HG02870 (cell line): ENCODE data around the gene HAUS3.
"Not testable (repeated sequence)": the region's sequence is repeated elsewhere in the genome, so short reads cannot be mapped to it uniquely, and the experiment has no call there.

Source experiments
- ATAC-seq: cut with Tn5 transposase; IDR thresholded peaks from one replicate; pipeline ENCODE4 v1.9.1; 2021; ENCODE audit warnings: mild to moderate bottlenecking, moderate library complexity; ENCODE audit not compliant: unreplicated experiment

The HAUS3 gene

GRCh38 chr4:2275546-2276251 is 33.8 kb upstream of the HAUS3 start:
- ATAC-seq = no peak

- ATAC-seq = not testable (repeated sequence)
These were observed 33.1 kb upstream of the HAUS3 start for GRCh38 chr4:2275044-2275397.

GRCh38 chr4:2274320-2275043 is 32.6 kb upstream of the HAUS3 start:
- no peak for ATAC-seq

DNA sequence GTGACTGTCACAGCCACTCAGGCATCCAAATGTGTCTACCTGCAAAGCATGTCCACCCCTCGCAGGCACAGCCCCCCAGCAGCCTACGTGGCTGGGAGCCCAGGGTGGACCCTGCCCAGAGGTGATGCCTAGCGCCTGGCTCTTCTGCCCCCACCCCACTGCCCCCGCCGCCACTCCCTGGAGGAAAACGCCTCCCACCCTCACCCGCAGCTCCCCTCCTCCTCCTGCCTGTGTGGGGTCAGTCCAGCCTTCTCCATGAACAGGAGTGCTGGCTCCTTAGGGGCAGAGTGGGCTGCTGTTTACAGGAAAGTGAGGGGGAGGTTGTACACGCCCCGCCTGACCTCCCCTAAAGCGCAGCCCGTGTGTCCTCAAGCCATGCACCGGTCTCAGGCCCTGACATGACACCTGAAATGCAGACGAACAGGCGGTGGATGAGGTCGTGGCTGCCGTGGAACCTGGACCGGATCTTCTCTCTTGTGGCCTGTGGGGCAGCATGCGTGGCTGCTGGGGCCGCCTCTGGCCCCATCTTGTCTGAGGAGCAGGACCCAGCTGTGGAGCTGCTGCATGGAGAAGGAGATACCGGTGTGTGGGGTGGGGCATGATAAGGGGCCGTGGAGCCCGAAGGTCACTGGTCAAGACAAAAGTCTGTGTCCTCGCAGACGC is 31.9 kb upstream of the HAUS3 start:
- no peak for ATAC-seq

DNA sequence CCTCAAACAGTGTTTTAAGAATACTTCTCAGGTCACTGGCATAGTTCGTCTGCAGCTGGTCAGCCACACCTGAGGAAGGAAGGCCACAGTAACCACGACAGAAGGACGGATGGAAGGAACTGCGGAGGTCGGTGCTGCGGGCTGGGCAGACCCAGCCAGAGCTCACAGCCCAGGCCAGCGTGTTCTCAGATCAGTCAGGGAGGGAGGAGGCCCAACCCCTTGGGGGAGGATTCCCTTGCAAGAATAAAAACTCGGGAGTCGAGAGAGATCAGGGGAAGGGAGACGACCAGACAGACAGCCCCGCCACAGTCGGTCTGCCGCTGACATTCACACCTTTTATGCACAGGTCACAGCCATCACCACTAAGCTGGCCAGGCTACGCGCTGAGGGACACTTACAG is 31.3 kb upstream of the HAUS3 start:
- ATAC-seq = no peak

DNA sequence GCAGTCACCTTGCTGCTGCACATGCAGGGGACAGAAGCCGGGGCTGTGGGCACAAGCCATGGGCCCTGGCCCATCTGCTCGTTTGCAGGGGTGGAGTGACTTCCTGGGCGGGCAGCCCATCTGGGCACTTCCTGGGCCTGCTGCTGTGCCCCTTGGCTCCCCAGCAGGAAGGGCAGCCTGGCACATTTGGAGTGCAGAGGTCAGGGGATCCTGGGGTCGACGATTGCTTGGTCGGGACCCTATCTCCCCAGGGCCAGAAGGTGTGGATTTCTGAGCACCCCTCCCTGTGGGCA is 30.9 kb upstream of the HAUS3 start:
- no peak for ATAC-seq

DNA sequence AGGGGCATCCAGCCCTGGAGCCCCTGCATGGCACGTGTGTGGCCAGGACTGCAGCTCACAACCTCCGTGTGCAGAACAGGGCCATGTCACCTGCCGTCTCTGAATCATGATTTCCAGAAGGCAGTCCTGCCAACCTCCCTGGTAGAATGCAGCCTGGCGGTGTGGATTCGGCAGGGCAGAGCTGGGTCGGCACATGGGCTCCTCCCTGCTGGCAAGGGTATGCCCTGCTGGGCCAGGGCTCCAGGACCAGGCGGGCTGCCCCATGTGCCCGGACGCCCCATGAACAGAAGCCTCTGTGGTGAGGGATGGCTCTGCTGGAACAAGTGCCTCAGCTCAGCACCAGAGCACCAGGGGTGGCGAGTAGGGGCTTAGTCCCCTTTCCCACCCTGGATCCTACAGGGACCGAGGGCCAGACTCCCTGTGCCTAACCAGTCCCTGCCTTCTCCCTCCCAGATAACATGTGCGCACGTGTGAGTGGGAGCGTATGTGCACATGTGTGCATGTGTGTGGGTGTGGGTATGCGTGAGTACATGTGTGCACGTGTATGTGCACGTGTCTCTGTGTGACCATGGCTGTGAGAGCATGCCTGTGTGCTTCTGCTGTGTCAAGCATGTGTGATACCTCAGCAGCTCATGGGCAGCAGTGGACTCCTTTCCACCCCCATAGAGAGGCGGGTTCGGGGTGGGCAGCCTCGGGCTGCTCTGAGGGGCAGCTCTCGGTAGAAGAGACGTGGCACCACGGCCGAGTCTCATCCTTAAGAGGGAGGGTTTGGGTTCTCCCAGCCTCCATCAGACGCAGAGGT is 30.3 kb upstream of the HAUS3 start:
- ATAC-seq = no peak

- no peak for ATAC-seq
These were observed 29.5 kb upstream of the HAUS3 start for GRCh38 chr4:2271279-2272025.

DNA sequence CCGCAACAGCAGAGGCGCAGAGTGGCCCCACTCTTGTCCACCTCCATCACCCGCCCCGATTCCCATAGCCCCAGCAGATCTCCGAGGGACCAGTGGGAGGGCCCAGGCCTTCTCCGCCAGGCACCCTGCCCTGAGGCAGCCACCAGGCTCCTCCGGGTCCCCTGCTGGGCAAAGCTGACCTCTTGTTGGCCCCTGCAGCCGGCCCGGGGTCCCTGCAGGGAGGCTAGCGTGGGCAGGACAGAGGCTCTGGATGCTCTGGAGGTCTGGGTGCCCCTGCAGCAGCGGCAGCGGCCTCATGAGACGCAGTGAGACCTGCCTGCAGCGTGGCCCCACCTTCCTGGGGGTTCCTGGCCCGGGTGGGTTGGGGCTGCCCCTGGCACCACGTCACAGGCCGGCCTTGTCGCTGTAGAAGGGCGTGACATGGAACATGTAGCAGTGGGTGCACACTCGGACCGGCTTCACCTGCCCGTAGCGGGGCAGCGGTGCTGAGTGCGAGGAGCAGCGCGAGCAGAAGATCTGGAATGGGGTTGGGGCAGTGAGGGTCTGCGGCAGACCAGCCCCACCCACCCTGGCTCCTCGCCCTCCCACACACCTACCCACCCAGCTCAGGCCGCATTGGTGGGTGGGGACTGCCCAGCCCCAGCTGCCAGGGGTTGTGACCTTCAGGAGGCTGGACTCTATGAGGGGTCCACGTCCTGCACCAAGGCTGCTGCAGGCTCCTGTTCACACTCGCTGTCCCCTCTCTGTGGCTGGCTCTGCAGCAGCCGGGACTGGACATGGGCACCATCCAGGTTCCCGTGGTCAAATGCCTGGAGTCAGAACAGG is 28.6 kb upstream of the HAUS3 start:
- ATAC-seq = no peak

DNA sequence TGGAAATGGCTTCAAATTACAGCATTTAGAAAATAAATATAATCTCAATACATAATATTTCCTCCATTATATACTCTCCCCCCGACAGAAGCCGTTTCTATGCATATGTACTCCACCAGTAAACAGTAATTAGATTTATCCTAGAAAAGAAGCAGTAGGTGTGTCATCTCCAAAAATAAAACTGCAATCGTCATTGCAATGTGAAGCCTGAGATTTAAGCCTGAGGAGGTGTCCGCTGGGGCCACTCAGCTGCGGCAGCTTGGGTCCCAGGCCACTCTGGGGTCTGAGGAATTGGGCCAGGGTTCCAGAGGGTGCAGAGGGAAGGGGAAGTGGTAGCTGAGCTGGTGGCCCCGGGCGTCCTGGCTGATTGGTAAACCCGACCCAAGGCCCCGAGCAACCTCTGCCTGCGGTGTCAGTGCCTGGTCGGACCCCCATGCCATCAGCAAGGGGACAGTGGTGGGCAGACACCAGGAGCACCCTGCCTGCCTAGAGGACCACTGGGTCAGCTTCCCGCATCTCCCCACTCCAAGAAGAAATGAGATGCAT is 27.8 kb upstream of the HAUS3 start:
- ATAC-seq = no peak

DNA sequence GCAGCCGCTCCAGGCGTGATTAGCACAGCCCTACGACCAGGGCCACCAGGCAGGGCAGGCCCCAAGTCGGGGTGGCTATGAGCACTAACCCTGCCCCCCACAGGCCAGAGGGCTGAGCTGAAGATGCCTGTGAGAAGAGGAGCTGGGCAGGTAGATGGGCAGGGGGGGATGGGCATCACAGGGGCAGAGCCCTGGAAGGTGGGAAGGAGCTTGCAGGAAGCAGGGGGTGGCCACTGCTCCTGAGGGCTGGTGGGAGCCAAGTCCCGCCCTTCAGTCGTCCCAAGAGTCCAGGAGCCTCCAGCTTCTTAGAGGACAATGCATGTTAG is 27.2 kb upstream of the HAUS3 start:
- ATAC-seq = no peak

- no peak for ATAC-seq
These were observed 26.7 kb upstream of the HAUS3 start for GRCh38 chr4:2268357-2269205.

DNA sequence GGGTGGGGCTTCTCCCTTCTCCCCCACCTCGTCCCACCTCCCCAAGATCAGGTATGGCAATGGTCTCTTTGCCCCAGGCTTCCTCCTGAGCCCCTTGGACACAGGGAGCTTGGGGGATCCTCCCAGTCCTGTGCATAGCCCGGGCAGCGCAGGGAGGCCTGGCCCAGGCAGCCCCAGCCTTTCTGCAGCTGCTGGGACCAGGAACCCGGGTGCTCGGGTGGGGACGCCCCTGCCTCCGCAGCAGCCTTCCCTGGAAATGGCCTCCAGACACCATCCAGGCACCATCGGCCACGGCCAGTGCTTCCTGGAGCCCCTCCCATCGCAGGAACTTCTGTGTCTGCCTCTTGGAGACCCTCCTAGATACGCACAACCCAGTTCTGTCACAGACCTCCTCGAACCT is 25.9 kb upstream of the HAUS3 start:
- no peak for ATAC-seq

DNA sequence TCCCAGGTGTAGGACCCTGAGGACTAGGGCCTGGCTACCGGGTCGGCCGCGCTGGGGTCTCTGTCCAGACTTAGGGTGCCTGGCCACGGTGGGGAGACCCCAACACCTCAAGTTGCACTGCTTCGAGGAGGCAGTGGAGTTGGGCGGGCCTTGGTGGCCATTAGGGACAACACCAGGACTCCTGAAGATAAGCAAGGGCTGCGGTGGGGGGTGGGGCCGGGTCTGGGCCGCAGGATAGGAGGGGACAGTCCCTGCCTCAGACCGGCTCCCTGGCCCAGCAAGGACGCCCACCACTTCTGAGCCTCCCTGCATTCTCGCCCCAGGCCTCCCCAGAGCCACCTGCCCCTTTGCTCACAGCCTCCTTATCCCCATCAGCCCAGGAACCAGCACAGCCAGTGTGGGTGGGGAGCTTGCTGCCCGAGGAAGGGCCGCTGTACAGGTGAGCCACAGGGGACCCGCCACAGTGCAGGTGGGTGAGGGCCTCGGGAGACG is 25.4 kb upstream of the HAUS3 start:
- no peak for ATAC-seq

GRCh38 chr4:2266821-2267220 is 24.9 kb upstream of the HAUS3 start:
- ATAC-seq = no peak

GRCh38 chr4:2266181-2266580 is 24.3 kb upstream of the HAUS3 start:
- ATAC-seq = no peak

GRCh38 chr4:2265113-2266110 is 23.5 kb upstream of the HAUS3 start:
- ATAC-seq = no peak
